SK-N-SH (cell line): ENCODE results near the gene ISOC1. TPM values are rescaled to one million over a fixed set of nuclear protein-coding genes. Genes with fewer than 3 reads are reported as not detected.

Source experiments
- CTCF ChIA-PET: fragments of 300-600, 350-600 bp; formaldehyde crosslinking; extraction: SDS; loops from one replicate; lab custom pipeline; 2021; lab: Yijun Ruan, JAX
- POLR2A ChIA-PET: fragments of 350-600 bp; sonication (Branson Sonifier 250); formaldehyde crosslinking; extraction: SDS; loops from one replicate; lab custom pipeline; 2020; ENCODE audit warnings: antibody characterized with exemption, inconsistent platforms; lab: Yijun Ruan, JAX
- DNase-seq: peaks from one replicate; pipeline ENCODE4 v3.0.0; 2012
- H2AFZ ChIP-seq: fragments of 200-600 bp; sonication (generic); 2 replicates; pipeline ENCODE4 v1.8.1; 2016; ENCODE audit warnings: antibody characterized with exemption, mild to moderate bottlenecking, low read depth
- H3F3A ChIP-seq: fragments of 200-600 bp; sonication (generic); replicated peaks from 2 replicates; pipeline ENCODE3; 2016; ENCODE audit warnings: antibody characterized with exemption, mild to moderate bottlenecking; ENCODE audit not compliant: insufficient read depth
- H3K27ac ChIP-seq, 2 experiments: fragments of 200-500 bp in 1 of 2; fragments of 200-600 bp in 1 of 2; sonication (Bioruptor generic) in 1 of 2; sonication (generic), shearing (Covaris generic) in 1 of 2; 2 replicates each; pipeline versions ENCODE4 v1.5.1 to v1.6.1; 2014 to 2016; ENCODE audit warnings: low read depth in 2 of 2, inconsistent platforms in 1 of 2, low read length in 1 of 2, mild to moderate bottlenecking in 1 of 2, mixed read lengths in 1 of 2
- H3K27me3 ChIP-seq: fragments of 200-600 bp; sonication (generic), shearing (Covaris generic); 2 replicates; pipeline ENCODE4 v1.6.1; 2016; ENCODE audit warnings: mixed run types; ENCODE audit not compliant: insufficient read depth
- H3K36me3 ChIP-seq, 2 experiments: fragments of 200-500 bp in 1 of 2; fragments of 200-600 bp in 1 of 2; sonication (Bioruptor generic) in 1 of 2; sonication (generic) in 1 of 2; replicated peaks in 1 of 2; 2 replicates each; pipeline versions ENCODE3 to v1.5.1; 2014 to 2016; ENCODE audit warnings: low read length in 1 of 2, mild to moderate bottlenecking in 1 of 2; ENCODE audit not compliant: insufficient read depth in 2 of 2, control insufficient read depth in 1 of 2
- H3K4me1 ChIP-seq, 2 experiments: fragments of 200-500 bp in 1 of 2; fragments of 200-600 bp in 1 of 2; sonication (Bioruptor generic) in 1 of 2; sonication (generic), shearing (Covaris generic) in 1 of 2; 2 replicates each; pipeline versions ENCODE4 v1.5.1 to v1.6.1; 2014 to 2016; ENCODE audit warnings: low read depth in 1 of 2, low read length in 1 of 2, mixed run types in 1 of 2; ENCODE audit not compliant: insufficient read depth in 2 of 2, control insufficient read depth in 1 of 2
- H3K4me2 ChIP-seq: fragments of 200-600 bp; sonication (generic), shearing (Covaris generic); 2 replicates; pipeline ENCODE4 v1.6.1; 2017; ENCODE audit warnings: mixed run types
- H3K4me3 ChIP-seq, 2 experiments: fragments of 200-500 bp in 1 of 2; fragments of 200-600 bp in 1 of 2; sonication (Bioruptor generic) in 1 of 2; sonication (generic), shearing (Covaris generic) in 1 of 2; 2 replicates each; pipeline versions ENCODE4 v1.5.1 to v1.8.1; 2014 to 2016; ENCODE audit warnings: low read depth in 2 of 2, inconsistent platforms in 1 of 2, low read length in 1 of 2, mild to moderate bottlenecking in 1 of 2, mixed read lengths in 1 of 2, moderate library complexity in 1 of 2
- H3K79me2 ChIP-seq: fragments of 200-600 bp; sonication (generic); 2 replicates; pipeline ENCODE4 v1.8.1; 2017; ENCODE audit warnings: mild to moderate bottlenecking; ENCODE audit not compliant: insufficient read depth
- H3K9ac ChIP-seq: fragments of 200-600 bp; sonication (generic); 2 replicates; pipeline ENCODE4 v1.6.1; 2017; ENCODE audit warnings: mixed run types
- H3K9me2 ChIP-seq: fragments of 200-600 bp; sonication (generic); 2 replicates; pipeline ENCODE4 v1.6.1; 2017; ENCODE audit warnings: mixed run types
- H3K9me3 ChIP-seq: fragments of 200-600 bp; sonication (generic); 2 replicates; pipeline ENCODE4 v1.6.1; 2017; ENCODE audit warnings: mixed run types, mild to moderate bottlenecking, moderate library complexity
- H4K20me1 ChIP-seq: fragments of 200-600 bp; sonication (generic); 2 replicates; pipeline ENCODE4 v1.6.1; 2017; ENCODE audit warnings: mild to moderate bottlenecking, mixed run types; ENCODE audit not compliant: insufficient read depth
- CHD2 ChIP-seq: fragments of 150-350 bp; IDR thresholded peaks from 2 replicates; pipeline ENCODE4 v1.6.1; 2018; ENCODE audit warnings: low read length; ENCODE audit not compliant: partially characterized antibody
- ELF1 ChIP-seq: IDR thresholded peaks from 2 replicates; pipeline ENCODE4 v1.4.0; 2012
- EP300 ChIP-seq, 2 experiments: IDR thresholded peaks; 2 replicates each; pipeline versions ENCODE4 v1.4.0 to v1.6.1; 2012; ENCODE audit warnings: borderline replicate concordance in 1 of 2, low read depth in 1 of 2, low read length in 1 of 2
- EZH2phosphoT487 ChIP-seq: fragments of 200-600 bp; sonication (generic); IDR thresholded peaks from 2 replicates; pipeline ENCODE4 v1.6.1; 2017; ENCODE audit warnings: low read depth, mixed run types, mild to moderate bottlenecking, antibody characterized with exemption, moderate library complexity, borderline replicate concordance
- FOSL2 ChIP-seq: IDR thresholded peaks from 2 replicates; pipeline ENCODE4 v1.4.0; 2012; ENCODE audit warnings: low read depth, mild to moderate bottlenecking, moderate library complexity, borderline replicate concordance
- FOXJ3 ChIP-seq: sonication (generic); formaldehyde crosslinking; IDR thresholded peaks from 2 replicates; pipeline ENCODE4 v1.5.1; 2020; ENCODE audit warnings: mild to moderate bottlenecking, missing genetic modification reagents
- FOXM1 ChIP-seq: IDR thresholded peaks from 2 replicates; pipeline ENCODE4 v1.4.0; 2012; ENCODE audit warnings: low read depth, mild to moderate bottlenecking
- GABPA ChIP-seq: IDR thresholded peaks from 2 replicates; pipeline ENCODE4 v1.4.0; 2012; ENCODE audit warnings: low read depth, mild to moderate bottlenecking
- GATA2 ChIP-seq: sonication (generic); formaldehyde crosslinking; IDR thresholded peaks from 2 replicates; pipeline ENCODE4 v1.5.0; 2020; ENCODE audit warnings: mild to moderate bottlenecking, missing genetic modification reagents
- IRF3 ChIP-seq: fragments of 150-350 bp; IDR thresholded peaks from 2 replicates; pipeline ENCODE4 v1.6.1; 2016; ENCODE audit warnings: mild to moderate bottlenecking, low read depth, low read length
- JUND ChIP-seq: IDR thresholded peaks from 2 replicates; pipeline ENCODE4 v1.4.0; 2012
- MAX ChIP-seq: IDR thresholded peaks from 2 replicates; pipeline ENCODE4 v1.4.0; 2012; ENCODE audit warnings: low read depth
- MEF2A ChIP-seq: IDR thresholded peaks from 2 replicates; pipeline ENCODE4 v1.4.0; 2012; ENCODE audit warnings: low read depth, borderline replicate concordance
- NFIC ChIP-seq: IDR thresholded peaks from 2 replicates; pipeline ENCODE4 v1.4.0; 2012; ENCODE audit warnings: borderline replicate concordance
- NRF1 ChIP-seq: IDR thresholded peaks from 2 replicates; pipeline ENCODE4 v1.6.1; 2012; ENCODE audit warnings: low read depth, mild to moderate bottlenecking, low read length
- PBX3 ChIP-seq: IDR thresholded peaks from 2 replicates; pipeline ENCODE4; 2012
- POLR2AphosphoS5 ChIP-seq: IDR thresholded peaks from 2 replicates; pipeline ENCODE4 v1.6.1; 2012; ENCODE audit warnings: low read depth, low read length
- RAD21 ChIP-seq: IDR thresholded peaks from 2 replicates; pipeline ENCODE4 v1.6.1; 2012; ENCODE audit warnings: mild to moderate bottlenecking, low read length
- RCOR1 ChIP-seq: fragments of 150-350 bp; IDR thresholded peaks from 2 replicates; pipeline ENCODE4 v1.6.1; 2017; ENCODE audit warnings: antibody characterized with exemption, low read length
- RFX5 ChIP-seq: IDR thresholded peaks from 2 replicates; pipeline ENCODE4 v1.6.1; 2012; ENCODE audit warnings: mild to moderate bottlenecking, improper control_type of control experiment, low read length
- RXRA ChIP-seq: IDR thresholded peaks from 2 replicates; pipeline ENCODE4 v1.4.0; 2012; ENCODE audit warnings: low read depth, mild to moderate bottlenecking, borderline replicate concordance
- SIN3A ChIP-seq: IDR thresholded peaks from 2 replicates; pipeline ENCODE4 v1.6.1; 2012; ENCODE audit warnings: low read depth, mild to moderate bottlenecking, low read length, moderate library complexity, borderline replicate concordance
- TAF1 ChIP-seq: IDR thresholded peaks from 2 replicates; pipeline ENCODE4 v1.6.1; 2012; ENCODE audit warnings: low read depth, mild to moderate bottlenecking, low read length, moderate library complexity, borderline replicate concordance
- TCF12 ChIP-seq: IDR thresholded peaks from 2 replicates; pipeline ENCODE4 v1.4.0; 2012
- USF1 ChIP-seq: IDR thresholded peaks from 2 replicates; pipeline ENCODE4 v1.4.0; 2012; ENCODE audit warnings: low read depth, borderline replicate concordance
- USF2 ChIP-seq: fragments of 150-350 bp; IDR thresholded peaks from 2 replicates; pipeline ENCODE4 v1.6.1; 2017; ENCODE audit warnings: antibody characterized with exemption, low read length, low read depth, borderline replicate concordance
- YY1 ChIP-seq: IDR thresholded peaks from 2 replicates; pipeline ENCODE4 v1.4.0; 2012; ENCODE audit warnings: low read depth, mild to moderate bottlenecking
- ZBTB33 ChIP-seq: IDR thresholded peaks from 2 replicates; pipeline ENCODE4 v1.4.0; 2012; ENCODE audit warnings: low read depth, borderline replicate concordance
- WGBS: methylation state at CpG from one replicate; pipeline ENCODE4 v1.1.6; 2017; ENCODE audit warnings: low lambda C conversion rate; 5-methylcytosine and 5-hydroxymethylcytosine counted together
- polyA plus RNA-seq, 3 experiments: library from polyadenylated mRNA; depleted of rRNA; stranded (reverse); fragments of >200 nt; gene quantifications; 2 replicates each; pipeline ENCODE4 v1.2.3, GENCODE V29; 2012

Gene ISOC1
- polyA plus RNA-seq, 1 of the 3 experiments (the other 2 are of a cell fraction): 20.6 TPM

GRCh38 chr5:129074903-129075302, 19.6 kb upstream of the ISOC1 start:
- H3K36me3 ChIP-seq: no peaks in the 10 kb centered on the region
- no peak overlapping the region for H3K9ac ChIP-seq
- ChIA-PET CTCF (no interaction called here), POLR2A (interaction anchor here (1.0 kb wide), 1 partner anchor 20 kb away, joined by 4 read pairs; the partner anchor contains the start of gene ISOC1)
- H4K20me1 ChIP-seq: no peaks in the 10 kb centered on the region
- peak overlapping the region; percentile 39; the same call in 1 of the 2 replicates for H3K4me2 ChIP-seq
- H3F3A ChIP-seq: peaks cover 14% of the 10 kb centered on the region
- no peak overlapping the region for H3K4me3 ChIP-seq
- 3% methylated on average over 4 of the region's 4 CpGs for WGBS
- no peaks in the 10 kb centered on the region for H3K27me3 ChIP-seq
- no peaks in the 10 kb centered on the region for H3K9me2 ChIP-seq
- peak overlapping the region; percentile 56 to 95; a peak in 3 of 4 replicates for H3K27ac ChIP-seq
- H3K9me3 ChIP-seq: no peaks in the 10 kb centered on the region
- no peaks in the 10 kb centered on the region for H3K79me2 ChIP-seq
- peaks cover 0 to 30% of the 10 kb centered on the region in 2 experiments; a peak in 2 of 4 replicates for H3K4me1 ChIP-seq
- H2AFZ ChIP-seq: no peak overlapping the region
- no peak for DNase-seq
- TF ChIP-seq ELF1: no peak
- TF ChIP-seq CHD2: peak; percentile 74
- TF ChIP-seq POLR2AphosphoS5: peak; percentile 81
- no peak for TF ChIP-seq USF2
- TF ChIP-seq NRF1: no peak
- peak; percentile 37; the same call in 1 of the 2 replicates for TF ChIP-seq SIN3A
- peak; percentile 92 for TF ChIP-seq RCOR1
- TF ChIP-seq FOSL2: peak; percentile 85
- TF ChIP-seq RAD21: peak; percentile 27; the same call in 1 of the 2 replicates
- TF ChIP-seq NFIC: peak; percentile 95
- TF ChIP-seq USF1: no peak
- TF ChIP-seq ZBTB33: 0 out of 2 replicates have a peak, but pooled peaks have one; percentile 52
- TF ChIP-seq PBX3: peak; percentile 97
- no peak for TF ChIP-seq YY1
- TF ChIP-seq JUND: peak; percentile 97
- TF ChIP-seq TAF1: no peak; the same call in 1 of the 2 replicates
- TF ChIP-seq FOXM1: peak; percentile 96
- TF ChIP-seq MEF2A: 0 out of 2 replicates have a peak, but pooled peaks have one; percentile 45
- TF ChIP-seq GATA2 (CRISPR knock-in tag): peak; percentile 68
- no peak for TF ChIP-seq EZH2phosphoT487
- 0 out of 2 replicates have a peak, but pooled peaks have one; percentile 43 for TF ChIP-seq FOXJ3
- TF ChIP-seq TCF12: peak; percentile 99
- peak; percentile 95 to 97 for TF ChIP-seq EP300 (IDR thresholded peaks at IDR 0.05; ENCODE audit: borderline replicate concordance in 1 of 2, low read depth in 1 of 2, low read length in 1 of 2)
- no peak for TF ChIP-seq GABPA
- no peak for TF ChIP-seq RFX5
- TF ChIP-seq MAX: 0 out of 2 replicates have a peak, but pooled peaks have one; percentile 18
- peak; percentile 64; the same call in 1 of the 2 replicates for TF ChIP-seq RXRA
- no peak for TF ChIP-seq IRF3
